ENCODE data around the gene FAR1.
A peak's percentile ranks its signal among the peaks of the same experiment; 100 is the strongest.
"Not testable (repeated sequence)": the region's sequence is repeated elsewhere in the genome, so short reads cannot be mapped to it uniquely, and the experiment has no call there.

Gene FAR1

DNA sequence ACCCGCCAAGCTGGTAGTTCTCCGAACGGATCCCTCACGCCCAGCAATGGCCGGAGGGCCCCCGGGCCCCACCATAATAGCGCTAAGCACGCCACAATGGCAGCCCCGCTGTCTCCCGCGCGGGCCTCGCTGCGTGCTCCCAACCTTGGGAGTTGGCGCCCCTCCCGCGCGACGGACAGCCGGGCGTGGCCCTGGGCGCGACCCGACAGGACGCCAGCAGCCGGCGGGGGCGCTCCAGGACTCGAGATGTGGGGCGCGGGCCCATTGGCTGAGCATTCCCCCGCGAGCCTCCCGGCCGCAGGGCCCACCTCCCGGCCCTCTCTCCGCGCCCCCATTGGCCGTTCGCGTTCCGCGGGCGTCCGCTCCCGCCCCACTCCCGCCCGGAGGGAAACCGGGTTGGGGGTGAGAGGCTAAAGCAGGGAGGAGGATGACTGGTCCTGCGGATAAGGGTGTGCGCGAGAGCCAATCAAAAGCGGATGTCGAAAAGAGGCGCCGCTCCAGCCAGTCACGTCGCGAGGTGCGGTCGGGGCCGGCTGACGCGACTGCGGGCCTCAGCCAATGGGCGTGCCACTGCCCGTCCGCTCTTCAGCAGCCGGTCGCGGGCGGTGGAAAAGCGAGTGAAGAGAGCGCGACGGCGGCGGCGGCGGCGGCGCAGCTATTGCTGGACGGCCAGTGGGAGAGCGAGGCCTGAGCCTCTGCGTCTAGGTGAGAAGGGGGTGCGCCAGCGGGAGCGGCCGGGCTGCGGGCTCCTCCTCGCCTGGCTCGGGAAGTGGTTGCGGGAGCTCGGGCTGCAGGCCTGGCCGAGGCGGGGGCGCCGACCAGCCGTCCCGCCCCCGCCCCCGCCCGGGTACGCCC is at the start of gene FAR1:
Gene FAR1 (plus strand): TSS at position 567 of the 855 bp plus-strand sequence. CDS start 26,098 bp downstream, outside the sequence.
- DNase-seq = peak; percentile 98

- no peak for DNase-seq
These were observed 48.4 kb upstream of the FAR1 start for GRCh38 chr11:13620063-13620462.

DNA sequence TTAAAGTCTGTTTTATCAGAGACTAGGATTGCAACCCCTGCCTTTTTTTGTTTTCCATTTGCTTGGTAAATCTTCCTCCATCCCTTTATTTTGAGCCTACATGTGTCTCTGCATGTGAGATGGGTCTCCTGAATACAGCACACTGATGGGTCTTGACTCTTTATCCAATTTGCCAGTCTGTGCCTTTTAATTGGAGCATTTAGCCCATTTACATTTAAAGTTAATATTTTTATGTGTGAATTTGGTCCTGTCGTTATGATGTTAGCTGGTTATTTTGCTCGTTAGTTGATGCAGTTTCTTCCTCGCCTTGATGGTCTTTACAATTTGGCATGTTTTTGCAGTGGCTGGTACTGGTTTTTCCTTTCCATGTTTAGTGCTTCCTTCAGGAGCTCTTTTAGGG is 41.6 kb upstream of the FAR1 start:
- not testable (repeated sequence) for DNase-seq

DNA sequence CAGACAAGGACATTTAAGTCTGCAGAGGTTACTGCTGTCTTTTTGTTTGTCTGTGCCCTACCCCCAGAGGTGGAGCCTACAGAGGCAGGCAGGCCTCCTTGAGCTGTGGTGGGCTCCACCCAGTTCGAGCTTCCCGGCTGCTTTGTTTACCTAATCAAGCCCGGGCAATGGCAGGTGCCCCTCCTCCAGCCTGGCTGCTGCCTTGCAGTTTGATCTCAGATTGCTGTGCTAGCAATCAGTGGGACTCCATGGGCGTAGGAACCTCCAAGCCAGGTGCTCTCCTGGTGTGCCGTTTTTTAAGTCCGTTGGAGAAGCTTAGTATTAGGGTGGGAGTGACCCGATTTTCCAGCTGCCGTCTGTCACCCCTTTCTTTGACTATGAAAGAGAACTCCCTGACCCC is 39.8 kb upstream of the FAR1 start:
- not testable (repeated sequence) for DNase-seq

DNA sequence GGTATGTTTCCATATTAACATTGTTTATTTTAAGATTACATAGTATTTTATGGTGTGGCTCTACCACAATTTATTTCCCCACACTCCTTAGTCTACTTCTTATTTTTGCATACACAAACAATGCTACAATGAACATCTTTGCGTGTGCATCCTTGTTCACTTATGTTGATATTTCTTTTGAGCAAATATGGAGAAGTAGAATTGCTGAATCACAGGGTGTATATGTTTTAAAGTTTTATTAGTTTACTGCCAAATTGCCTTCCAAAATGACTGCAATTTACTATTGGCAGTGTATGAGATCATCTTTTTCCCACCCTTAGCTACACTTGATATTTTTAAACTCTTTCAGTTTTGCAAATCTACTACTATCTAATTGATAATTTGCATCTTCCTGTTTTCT is 38.7 kb upstream of the FAR1 start:
- no peak for DNase-seq

DNA sequence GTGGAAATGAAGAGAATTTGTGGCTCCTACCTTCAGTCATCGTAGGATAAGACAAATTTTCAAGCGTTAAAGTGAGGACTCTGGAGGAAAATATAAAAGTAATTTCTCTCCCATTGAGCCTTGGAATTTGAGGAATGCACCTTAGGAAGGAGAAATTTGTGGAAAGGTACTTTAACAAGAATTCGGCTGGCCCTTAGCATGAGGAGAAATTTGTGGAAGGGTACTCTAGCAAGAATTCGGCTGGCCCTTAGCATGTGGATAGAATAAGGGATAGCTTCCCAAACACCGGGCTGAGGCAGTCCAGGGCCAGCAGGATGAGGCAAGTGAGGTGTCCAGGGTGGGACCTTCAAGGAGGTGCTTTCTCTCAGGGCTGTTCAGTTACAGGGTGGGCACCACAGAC is 33.2 kb upstream of the FAR1 start:
- no peak for DNase-seq

- no peak for DNase-seq
These were observed 32.7 kb upstream of the FAR1 start for GRCh38 chr11:13635804-13636203.

GRCh38 chr11:13637125-13638069 is 31.1 kb upstream of the FAR1 start:
- DNase-seq = no peak

DNA sequence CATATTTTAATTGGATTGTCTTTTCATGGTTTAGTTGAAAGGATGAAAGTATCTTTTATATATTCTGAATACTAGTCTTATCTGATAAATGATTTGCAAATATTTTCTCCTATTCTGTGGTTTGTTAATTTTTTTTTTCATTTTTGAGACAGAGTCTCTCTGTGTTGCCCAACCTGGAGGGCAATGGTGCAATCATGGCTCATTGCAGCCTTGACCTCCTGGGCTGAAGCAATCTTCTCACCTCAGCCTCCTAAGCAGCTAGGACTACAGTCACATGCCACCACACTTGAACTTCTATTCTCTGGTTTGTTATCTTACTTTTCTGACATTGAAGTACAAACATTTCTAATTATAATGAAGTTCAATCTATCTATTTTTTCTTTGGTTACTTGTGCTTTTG is 30.0 kb upstream of the FAR1 start:
- DNase-seq = no peak

DNA sequence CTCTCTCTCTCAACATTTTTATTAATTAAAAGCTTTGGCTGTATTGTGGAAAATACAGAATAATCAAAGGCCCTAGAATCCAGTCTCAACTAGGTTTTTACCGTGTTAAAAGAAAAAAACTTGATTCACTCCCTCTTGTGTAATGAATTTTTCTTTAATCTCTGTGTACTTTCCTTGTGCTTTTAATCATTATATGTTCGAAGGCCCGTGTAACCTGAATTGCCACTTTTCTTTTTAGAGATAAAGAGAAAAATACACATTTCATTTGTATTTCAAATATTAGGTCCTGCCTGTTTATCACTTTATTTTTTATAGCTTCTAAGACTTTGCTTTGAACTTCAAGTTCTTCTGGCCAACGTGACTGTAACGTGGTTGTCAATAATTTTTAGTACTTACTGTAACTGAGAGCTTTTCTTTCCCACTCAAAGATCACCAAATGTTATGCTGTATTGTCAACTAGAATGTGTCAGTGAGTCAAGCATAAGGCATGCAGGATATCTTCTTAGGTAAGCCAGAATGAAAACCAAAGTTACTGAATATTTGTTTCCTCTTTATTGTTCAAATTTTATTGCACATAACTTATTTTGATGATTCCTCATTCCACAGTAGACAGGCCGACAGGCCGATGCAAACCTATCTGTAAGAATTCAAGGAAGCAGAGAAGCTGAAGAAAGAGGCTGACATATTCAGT is 23.3 kb upstream of the FAR1 start:
- DNase-seq = no peak

- no peak for DNase-seq
These were observed 21.1 kb upstream of the FAR1 start for GRCh38 chr11:13647391-13647790.

GRCh38 chr11:13649619-13650018 is 18.8 kb upstream of the FAR1 start:
- DNase-seq = no peak

DNA sequence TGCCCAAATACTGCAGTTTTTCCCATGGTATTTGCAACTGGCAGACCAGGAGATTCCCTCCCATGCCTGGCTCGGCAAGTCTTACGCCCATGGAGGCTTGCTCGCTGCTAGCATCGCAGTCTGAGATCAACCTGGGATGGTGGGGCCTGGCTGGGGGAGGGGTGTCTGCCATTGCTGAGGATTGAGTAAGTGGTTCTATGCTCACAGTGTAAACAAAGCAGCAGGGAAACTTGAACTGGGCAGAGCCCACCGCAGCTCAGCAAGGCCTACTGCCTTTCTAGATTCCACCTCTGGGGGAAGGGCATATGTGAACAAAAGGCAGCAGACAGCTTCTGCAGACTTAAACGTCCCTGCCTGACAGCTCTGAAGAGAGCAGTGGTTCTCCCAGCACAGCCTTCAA is 17.0 kb upstream of the FAR1 start:
- DNase-seq = not testable (repeated sequence)

- DNase-seq = no peak
These were observed 7.3 kb upstream of the FAR1 start for GRCh38 chr11:13661074-13661623.

DNA sequence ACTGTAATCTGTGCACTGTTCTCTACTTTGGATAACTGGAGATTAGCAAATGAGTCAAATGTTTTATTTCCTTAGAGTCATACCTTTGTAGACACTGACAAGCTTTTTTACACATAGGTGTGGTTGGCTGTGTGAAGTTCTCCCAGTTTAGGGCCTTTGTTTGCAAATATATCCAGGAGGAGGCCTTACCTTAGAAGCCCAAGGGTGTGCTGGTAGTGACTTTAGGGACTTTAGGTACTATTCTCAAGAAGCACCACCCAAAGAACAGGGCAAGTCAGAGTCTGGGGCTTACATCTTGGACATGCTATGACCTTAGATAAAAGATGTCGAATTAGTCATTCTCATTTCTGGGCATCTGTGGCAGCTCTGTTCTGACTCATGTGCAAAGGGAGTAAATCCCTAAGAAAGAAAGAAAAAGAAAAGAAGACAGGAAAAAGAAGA is 4.8 kb upstream of the FAR1 start:
- DNase-seq = no peak

DNA sequence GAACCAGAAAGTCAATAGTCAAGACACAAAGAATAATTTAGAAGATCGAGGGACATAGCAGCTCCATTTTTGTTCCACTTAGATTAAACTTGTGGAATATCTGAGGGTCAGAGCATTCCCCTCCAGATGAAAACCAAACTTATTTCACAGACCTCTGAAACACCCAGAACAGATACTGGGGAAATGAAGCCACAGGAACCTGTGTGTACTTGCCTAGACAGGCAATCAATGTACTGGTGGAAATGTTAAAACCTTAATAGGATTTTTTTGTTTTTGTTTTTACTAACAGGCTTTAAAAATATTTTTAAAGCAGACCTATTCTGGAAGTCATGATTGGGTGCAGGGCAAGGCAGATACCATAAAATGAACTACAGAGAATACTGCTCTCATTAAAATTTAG is 4.1 kb upstream of the FAR1 start:
- DNase-seq = no peak

GRCh38 chr11:13666708-13667107 is 1.8 kb upstream of the FAR1 start:
- DNase-seq = no peak

DNA sequence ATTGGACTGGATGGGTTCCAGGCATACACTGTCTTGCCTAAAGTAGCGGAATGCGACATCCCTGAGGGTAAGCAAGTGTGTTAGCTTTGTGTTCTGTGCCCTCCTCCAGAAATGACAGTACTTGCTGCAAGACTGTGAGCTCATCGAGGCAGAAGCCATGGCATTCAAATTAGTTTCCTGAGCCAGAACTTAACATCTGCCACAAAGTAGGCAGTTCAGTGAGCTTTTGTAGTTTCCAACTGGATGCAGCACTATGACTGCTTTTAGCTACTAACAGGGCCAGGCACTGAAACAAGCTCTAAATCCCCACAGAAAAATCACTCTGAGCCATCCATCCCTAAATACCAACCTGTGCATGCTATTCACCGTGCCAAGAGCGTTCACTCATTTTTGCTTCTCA is 1.2 kb upstream of the FAR1 start:
- no peak for DNase-seq

GRCh38 chr11:13667795-13668101 is 720 bp upstream of the FAR1 start:
- no peak for DNase-seq

DNA sequence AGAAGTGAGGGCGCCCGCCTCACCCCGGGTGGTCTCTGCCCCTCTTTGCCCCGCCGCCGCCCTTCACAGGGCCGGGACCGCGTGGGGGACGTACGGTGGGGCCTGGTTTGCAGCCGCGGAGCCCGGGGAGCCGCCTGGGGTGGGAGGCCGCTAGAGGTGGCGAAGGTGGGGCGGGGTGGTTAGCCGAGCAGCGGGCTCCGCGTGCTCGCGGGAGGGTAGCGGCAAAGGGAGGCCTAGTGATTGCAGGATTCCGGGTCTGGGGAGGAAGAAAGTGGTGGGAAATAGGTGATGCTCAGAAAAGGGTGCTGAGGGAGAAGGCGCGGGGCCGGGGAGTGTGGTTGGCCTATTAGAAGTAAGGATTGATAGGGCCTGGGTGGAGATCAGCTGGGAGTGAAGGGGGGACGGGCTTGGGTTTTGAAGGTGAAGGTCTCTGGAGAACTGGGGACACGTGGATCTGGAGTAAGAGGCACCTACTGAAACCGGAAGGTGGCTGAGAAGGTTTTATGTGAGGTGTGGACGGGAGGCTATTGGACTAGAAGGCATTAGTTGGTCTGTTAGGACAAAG is 571 bp downstream of the FAR1 start:
- peak; percentile 24 for DNase-seq

- DNase-seq = no peak
These were observed 1.3 kb downstream of the FAR1 start for GRCh38 chr11:13669544-13670488.
